Medulla oblongata (tissue), 1 donor: Measurements from ENCODE around the gene USH2A.
"Not testable (repeated sequence)": the region's sequence is repeated elsewhere in the genome, so short reads cannot be mapped to it uniquely, and the experiment has no call there.

Experiments
- DNase-seq: peaks from one replicate; pipeline ENCODE4 v3.0.0-alpha.2; 2015; ENCODE audit errors: extremely low spot score

USH2A gene

GRCh38 chr1:216389774-216390173 lies 33.5 kb downstream of the USH2A start:
- DNase-seq = no peak

GRCh38 chr1:216388558-216388957 lies 34.7 kb downstream of the USH2A start:
- DNase-seq = no peak

GRCh38 chr1:216387782-216388181 lies 35.5 kb downstream of the USH2A start:
- DNase-seq = no peak

GRCh38 chr1:216379441-216379840 lies 43.8 kb downstream of the USH2A start:
- DNase-seq = no peak

- no peak for DNase-seq
Measured at GRCh38 chr1:216368249-216368648, 55.0 kb downstream of the USH2A start.

GRCh38 chr1:216366979-216367378 lies 56.3 kb downstream of the USH2A start:
- no peak for DNase-seq

GRCh38 chr1:216356945-216357344 lies 66.3 kb downstream of the USH2A start:
- DNase-seq = no peak

- DNase-seq = no peak
Measured at GRCh38 chr1:216350186-216350585, 73.1 kb downstream of the USH2A start.

- no peak for DNase-seq
Measured at GRCh38 chr1:216346526-216346925, 76.7 kb downstream of the USH2A start.

GRCh38 chr1:216340542-216340941 lies 82.7 kb downstream of the USH2A start:
- not testable (repeated sequence) for DNase-seq

GRCh38 chr1:216332462-216332861 lies 90.8 kb downstream of the USH2A start:
- DNase-seq = no peak

GRCh38 chr1:216332003-216332402 lies 91.2 kb downstream of the USH2A start:
- no peak for DNase-seq

- no peak for DNase-seq
Measured at GRCh38 chr1:216331211-216331610, 92.0 kb downstream of the USH2A start.

- no peak for DNase-seq
Measured at GRCh38 chr1:216330262-216330661, 93.0 kb downstream of the USH2A start.

GRCh38 chr1:216325946-216326345 lies 97.3 kb downstream of the USH2A start:
- no peak for DNase-seq

GRCh38 chr1:216325336-216325735 lies 97.9 kb downstream of the USH2A start:
- no peak for DNase-seq

- no peak for DNase-seq
Measured at GRCh38 chr1:216323344-216323743, 99.9 kb downstream of the USH2A start.

GRCh38 chr1:216314379-216315095 lies 108.7 kb downstream of the USH2A start:
- no peak for DNase-seq

GRCh38 chr1:216310776-216311175 lies 112.5 kb downstream of the USH2A start:
- DNase-seq = peak; percentile 25

GRCh38 chr1:216306830-216307229 lies 116.4 kb downstream of the USH2A start:
- DNase-seq = no peak

GRCh38 chr1:216303690-216304089 lies 119.6 kb downstream of the USH2A start:
- DNase-seq = no peak

- DNase-seq = no peak
Measured at GRCh38 chr1:216293683-216294082, 129.6 kb downstream of the USH2A start.

- no peak for DNase-seq
Measured at GRCh38 chr1:216290074-216290473, 133.2 kb downstream of the USH2A start.

- DNase-seq = no peak
Measured at GRCh38 chr1:216285052-216285451, 138.2 kb downstream of the USH2A start.
